ENCODE measurements around the gene KDR. TPM values are rescaled to one million over a fixed set of nuclear protein-coding genes. Genes with fewer than 3 reads are reported as not detected.

KDR gene
- total RNA-seq, 1 donor from 2014 or later: 1.4 TPM

- DNase-seq (ENCODE audit: low read depth): no peak
- TF ChIP-seq, protein P1, sequence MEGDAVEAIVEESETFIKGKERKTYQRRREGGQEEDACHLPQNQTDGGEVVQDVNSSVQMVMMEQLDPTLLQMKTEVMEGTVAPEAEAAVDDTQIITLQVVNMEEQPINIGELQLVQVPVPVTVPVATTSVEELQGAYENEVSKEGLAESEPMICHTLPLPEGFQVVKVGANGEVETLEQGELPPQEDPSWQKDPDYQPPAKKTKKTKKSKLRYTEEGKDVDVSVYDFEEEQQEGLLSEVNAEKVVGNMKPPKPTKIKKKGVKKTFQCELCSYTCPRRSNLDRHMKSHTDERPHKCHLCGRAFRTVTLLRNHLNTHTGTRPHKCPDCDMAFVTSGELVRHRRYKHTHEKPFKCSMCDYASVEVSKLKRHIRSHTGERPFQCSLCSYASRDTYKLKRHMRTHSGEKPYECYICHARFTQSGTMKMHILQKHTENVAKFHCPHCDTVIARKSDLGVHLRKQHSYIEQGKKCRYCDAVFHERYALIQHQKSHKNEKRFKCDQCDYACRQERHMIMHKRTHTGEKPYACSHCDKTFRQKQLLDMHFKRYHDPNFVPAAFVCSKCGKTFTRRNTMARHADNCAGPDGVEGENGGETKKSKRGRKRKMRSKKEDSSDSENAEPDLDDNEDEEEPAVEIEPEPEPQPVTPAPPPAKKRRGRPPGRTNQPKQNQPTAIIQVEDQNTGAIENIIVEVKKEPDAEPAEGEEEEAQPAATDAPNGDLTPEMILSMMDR (conservative IDR thresholded peaks at IDR 0.05; ENCODE audit: low read depth, low read length): no peak
- no peak overlapping the region for H3K4me3 ChIP-seq (ENCODE audit: low read depth, low read length)
Observed at GRCh38 chr4:55138367-55138766, 13.0 kb upstream of the KDR start.

GRCh38 chr4:55136634-55137033 is 11.2 kb upstream of the KDR start:
- H3K4me3 ChIP-seq (ENCODE audit: low read depth, low read length): no peak overlapping the region
- TF ChIP-seq, protein P1 (conservative IDR thresholded peaks at IDR 0.05; ENCODE audit: low read depth, low read length): no peak
- no peak for DNase-seq (ENCODE audit: low read depth)

DNA sequence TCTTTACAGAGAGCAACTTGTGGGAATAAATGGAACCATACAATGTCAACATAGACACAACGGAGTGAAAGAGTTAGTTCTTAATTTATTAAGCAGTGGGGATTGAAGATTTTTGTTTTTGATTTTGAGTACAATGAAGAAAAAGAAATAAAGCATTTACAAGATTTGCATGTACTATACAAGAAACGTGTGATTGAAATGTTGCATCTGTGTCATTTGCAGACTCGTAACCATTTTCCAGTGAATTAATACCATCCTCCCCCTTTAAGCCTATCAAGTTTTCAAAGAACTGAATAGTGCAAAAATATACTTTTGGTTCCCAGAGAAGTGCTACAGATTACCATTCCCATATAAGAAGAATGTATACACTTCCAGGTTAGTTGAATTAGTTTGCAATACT is 8.6 kb upstream of the KDR start:
- H3K4me3 ChIP-seq (ENCODE audit: low read depth, low read length): no peak overlapping the region
- DNase-seq (ENCODE audit: low read depth): no peak
- TF ChIP-seq, protein P1 (conservative IDR thresholded peaks at IDR 0.05; ENCODE audit: low read depth, low read length): no peak

GRCh38 chr4:55132775-55133174 is 7.4 kb upstream of the KDR start:
- no peak overlapping the region for H3K4me3 ChIP-seq (ENCODE audit: low read depth, low read length)
- TF ChIP-seq, protein P1 (conservative IDR thresholded peaks at IDR 0.05; ENCODE audit: low read depth, low read length): no peak
- no peak for DNase-seq (ENCODE audit: low read depth)

- TF ChIP-seq, protein P1 (conservative IDR thresholded peaks at IDR 0.05; ENCODE audit: low read depth, low read length): no peak
- no peak overlapping the region for H3K4me3 ChIP-seq (ENCODE audit: low read depth, low read length)
- DNase-seq (ENCODE audit: low read depth): no peak
Observed at GRCh38 chr4:55127521-55127920, 2.1 kb upstream of the KDR start.

DNA sequence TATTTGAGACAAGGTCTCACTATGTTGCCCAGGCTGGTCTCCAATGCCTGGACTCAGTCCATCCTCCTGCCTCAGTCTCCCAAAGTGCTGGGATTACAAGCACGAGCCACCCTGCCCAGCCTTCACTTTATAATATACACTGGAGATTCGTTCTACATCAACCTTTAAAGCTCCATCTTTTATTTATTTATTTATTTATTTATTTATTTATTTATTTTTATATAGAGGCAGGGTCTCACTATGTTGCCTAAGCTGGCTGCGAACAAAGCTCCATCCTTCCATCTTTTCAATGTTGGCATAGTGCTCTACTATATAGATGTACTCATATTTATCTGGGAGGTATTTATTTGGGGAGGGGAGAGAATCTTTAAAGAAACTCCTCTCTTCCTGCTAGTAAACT is 1.7 kb upstream of the KDR start:
- no peak for DNase-seq (ENCODE audit: low read depth)
- TF ChIP-seq, protein P1 (conservative IDR thresholded peaks at IDR 0.05; ENCODE audit: low read depth, low read length): no peak
- no peak overlapping the region for H3K4me3 ChIP-seq (ENCODE audit: low read depth, low read length)

DNA sequence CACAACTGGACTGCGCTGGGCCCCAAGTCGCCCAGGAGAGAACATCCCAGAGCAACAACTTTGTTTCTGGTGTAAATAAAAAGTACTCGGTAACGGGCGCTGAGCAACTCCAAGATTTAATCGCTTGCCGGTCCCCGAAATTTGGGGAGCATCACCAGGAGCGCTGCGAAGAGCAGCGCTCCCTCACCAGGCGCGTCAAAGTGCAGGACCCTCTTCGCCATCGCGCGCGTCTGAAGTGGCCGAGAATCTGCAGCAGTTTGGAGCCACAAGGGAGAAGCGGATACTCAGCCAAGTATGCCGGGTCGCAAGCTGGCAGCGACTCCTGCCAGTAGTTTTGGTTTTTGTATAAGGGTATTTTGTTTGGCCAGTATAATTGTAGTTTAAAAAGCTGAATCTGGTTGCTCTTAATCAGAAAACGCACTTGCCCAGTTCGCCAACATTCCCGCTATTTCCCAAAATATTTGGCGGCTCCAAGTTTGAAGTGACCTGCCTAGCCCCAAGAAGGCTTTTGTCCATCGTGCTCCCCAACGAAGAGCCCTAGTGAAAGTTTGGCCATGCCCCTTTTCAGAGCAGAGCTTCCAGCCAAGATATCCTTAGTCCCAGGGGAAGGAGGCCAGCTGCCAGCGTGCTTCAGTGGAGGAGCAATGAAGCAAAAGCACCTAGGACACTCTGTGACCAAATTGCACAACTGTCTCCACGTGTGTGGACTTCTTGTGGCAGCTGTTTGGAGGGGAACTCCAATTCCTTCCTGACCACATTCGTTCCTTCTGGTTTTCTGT is 557 bp upstream of the KDR start:
- TF ChIP-seq, protein P1 (conservative IDR thresholded peaks at IDR 0.05; ENCODE audit: low read depth, low read length): no peak
- peak overlapping the region; percentile 52 for H3K4me3 ChIP-seq (ENCODE audit: low read depth, low read length)
- no peak for DNase-seq (ENCODE audit: low read depth)
